Measurements from ENCODE around the gene PIAS1.

DNA sequence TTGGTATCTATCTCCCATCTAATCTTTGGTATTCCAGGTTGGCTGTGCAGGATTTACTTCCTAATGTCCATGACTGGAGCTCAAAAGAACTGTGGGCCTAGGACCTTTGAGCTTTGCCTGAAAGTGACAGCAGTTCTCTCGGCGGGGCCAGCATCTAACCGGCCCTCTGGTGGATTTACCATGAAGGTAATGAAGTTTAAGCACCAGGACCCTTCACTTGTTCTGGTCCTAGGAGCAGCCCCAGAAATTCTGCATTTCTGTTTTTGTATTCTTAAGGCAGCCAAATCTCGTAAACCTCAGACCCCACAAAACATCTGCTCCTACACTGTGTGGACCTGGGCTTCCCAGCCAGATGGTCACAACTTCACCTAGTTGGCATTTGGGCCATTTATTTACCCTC is 138.0 kb downstream of the PIAS1 start:
- no peak for TF ChIP-seq CTCF (conservative IDR thresholded peaks at IDR 0.05 in 1 of 2, IDR thresholded peaks at IDR 0.05 in 1 of 2; ENCODE audit: extremely low read depth in 1 of 2, insufficient read depth in 1 of 2, low read depth in 1 of 2, low read length in 2 of 2)
- no peak for TF ChIP-seq EZH2 (IDR thresholded peaks at IDR 0.05; ENCODE audit: borderline replicate concordance, low read length)
